KOPT-K1 (cell line): Measurements from ENCODE around the gene PTPRU.
"Not testable (repeated sequence)": the region's sequence is repeated elsewhere in the genome, so short reads cannot be mapped to it uniquely, and the experiment has no call there.

ENCODE experiments used
- H3K27ac ChIP-seq: fragments of 200-600 bp; sonication (generic); 2 replicates; pipeline ENCODE4 v1.5.1; 2016; ENCODE audit warnings: antibody characterized with exemption, mild to moderate bottlenecking, low read depth, low read length; ENCODE audit not compliant: poor library complexity, severe bottlenecking
- H3K36me3 ChIP-seq: fragments of 200-600 bp; sonication (generic); 2 replicates; pipeline ENCODE4 v1.5.1; 2017; ENCODE audit warnings: antibody characterized with exemption, mild to moderate bottlenecking, low read length, moderate library complexity; ENCODE audit not compliant: insufficient read depth
- H3K9me3 ChIP-seq: fragments of 200-600 bp; sonication (generic); 2 replicates; pipeline ENCODE4 v1.5.1; 2017; ENCODE audit warnings: antibody characterized with exemption, low read length, mild to moderate bottlenecking; ENCODE audit not compliant: insufficient read depth, poor library complexity, severe bottlenecking

The PTPRU gene

DNA sequence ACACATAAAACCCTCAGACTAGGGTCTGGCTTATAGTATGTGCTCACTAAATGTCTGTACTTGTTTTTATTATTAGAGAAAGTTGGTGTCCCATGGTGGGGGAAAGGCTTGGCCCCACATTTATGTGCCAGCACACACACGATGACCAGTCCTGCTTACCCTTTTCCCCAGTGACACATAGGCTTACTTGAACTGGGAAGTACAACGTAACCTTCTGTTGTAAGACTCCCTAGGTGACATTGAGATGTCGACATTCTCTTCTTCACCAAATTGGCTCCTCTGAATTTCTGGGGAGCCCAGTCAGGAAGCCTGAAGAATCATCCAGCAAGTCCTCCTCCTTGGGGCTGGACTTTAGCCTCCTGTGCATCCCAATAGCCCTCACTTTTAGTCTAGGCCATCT, 3.9 kb upstream of the PTPRU start:
- Histone ChIP-seq H3K27ac (no peak overlapping the region), H3K9me3 (no peaks in the 10 kb centered on the region), H3K36me3 (no peaks in the 10 kb centered on the region)

DNA sequence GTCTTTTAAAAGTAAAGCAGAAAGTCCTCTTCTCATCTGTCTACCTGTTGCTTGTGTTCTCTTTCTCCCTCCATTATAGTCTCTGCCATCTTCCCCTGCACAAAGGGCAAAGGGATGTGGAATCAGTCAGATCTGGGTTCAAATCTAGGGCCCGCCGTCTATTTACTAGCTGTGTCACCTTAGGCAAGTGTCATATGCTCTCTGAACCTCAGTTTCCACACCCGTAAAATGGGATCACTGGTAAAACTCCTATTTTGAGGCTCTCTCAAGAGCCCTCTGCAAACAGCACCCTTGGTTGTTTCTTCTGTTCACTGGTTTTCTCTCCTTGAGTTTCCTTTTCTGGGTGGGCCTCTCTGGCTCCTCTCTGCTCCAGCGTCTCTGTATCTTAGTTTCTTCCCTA, 2.6 kb upstream of the PTPRU start:
- Histone ChIP-seq H3K27ac (no peak overlapping the region), H3K36me3 (no peaks in the 10 kb centered on the region), H3K9me3 (no peaks in the 10 kb centered on the region)

DNA sequence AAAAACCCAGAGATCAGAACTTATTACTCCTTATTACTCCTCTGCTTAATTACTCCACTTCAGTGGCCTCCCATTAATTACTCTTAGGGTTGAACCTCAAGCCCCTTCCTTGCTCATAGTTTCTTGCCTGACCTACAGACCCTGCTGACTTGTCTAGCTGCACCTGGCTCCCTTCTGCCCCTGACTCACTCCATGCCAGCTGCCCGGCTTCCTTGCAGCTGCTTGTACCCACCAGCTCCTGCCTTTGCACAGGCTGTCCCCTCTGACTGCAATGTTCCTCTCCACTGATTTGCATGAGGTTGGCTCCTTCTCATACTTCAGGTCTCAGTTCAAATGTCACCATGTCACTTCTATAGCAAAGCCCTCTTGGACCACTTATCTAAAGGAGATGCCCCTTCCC, 1.9 kb upstream of the PTPRU start:
- H3K36me3 ChIP-seq = no peaks in the 10 kb centered on the region
- H3K9me3 ChIP-seq = no peaks in the 10 kb centered on the region
- no peak overlapping the region for H3K27ac ChIP-seq

DNA sequence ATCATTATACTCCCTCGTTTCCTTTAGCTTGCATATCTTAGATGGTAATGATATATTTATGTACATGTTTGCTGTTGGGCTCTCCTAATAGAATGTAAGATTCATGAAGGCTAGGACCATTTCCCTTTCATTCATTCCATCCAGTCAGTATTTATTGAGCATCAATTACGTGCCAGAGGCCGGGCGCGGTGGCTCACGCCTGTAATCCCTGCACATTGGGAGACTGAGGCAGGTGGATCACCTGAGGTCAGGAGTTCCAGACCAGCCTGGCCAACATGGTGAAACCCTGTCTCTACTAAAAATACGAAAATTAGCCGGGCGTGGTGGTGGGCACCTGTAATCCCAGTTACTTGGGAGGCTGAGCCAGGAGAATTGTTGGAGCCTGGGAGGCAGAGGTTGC, 1.4 kb upstream of the PTPRU start:
- not testable (repeated sequence) for H3K9me3 ChIP-seq, H3K27ac ChIP-seq, H3K36me3 ChIP-seq

DNA sequence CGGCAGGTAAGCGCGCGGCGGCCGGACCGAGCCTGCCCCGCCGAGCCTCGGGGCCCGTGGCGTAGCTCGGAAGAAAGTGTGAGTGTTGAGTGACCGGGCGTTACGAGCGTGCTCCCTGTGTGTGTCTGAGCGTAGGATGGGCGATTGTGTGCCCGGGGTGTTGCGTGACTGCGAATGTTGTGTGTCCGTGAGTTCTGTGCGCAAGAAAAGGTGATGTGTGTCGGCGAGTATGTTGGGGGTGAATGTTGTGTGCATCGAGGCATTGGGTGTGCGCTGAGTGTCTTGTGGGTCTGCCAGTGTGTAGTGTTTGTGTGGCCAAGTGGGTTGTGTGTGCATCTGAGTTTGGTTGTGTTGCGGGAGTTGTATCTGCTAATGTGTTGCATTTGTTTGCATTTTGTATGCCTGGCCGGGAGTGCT, 398 bp downstream of the PTPRU start:
- peak overlapping the region; percentile 51 for H3K27ac ChIP-seq
- no peaks in the 10 kb centered on the region for H3K9me3 ChIP-seq
- no peaks in the 10 kb centered on the region for H3K36me3 ChIP-seq

DNA sequence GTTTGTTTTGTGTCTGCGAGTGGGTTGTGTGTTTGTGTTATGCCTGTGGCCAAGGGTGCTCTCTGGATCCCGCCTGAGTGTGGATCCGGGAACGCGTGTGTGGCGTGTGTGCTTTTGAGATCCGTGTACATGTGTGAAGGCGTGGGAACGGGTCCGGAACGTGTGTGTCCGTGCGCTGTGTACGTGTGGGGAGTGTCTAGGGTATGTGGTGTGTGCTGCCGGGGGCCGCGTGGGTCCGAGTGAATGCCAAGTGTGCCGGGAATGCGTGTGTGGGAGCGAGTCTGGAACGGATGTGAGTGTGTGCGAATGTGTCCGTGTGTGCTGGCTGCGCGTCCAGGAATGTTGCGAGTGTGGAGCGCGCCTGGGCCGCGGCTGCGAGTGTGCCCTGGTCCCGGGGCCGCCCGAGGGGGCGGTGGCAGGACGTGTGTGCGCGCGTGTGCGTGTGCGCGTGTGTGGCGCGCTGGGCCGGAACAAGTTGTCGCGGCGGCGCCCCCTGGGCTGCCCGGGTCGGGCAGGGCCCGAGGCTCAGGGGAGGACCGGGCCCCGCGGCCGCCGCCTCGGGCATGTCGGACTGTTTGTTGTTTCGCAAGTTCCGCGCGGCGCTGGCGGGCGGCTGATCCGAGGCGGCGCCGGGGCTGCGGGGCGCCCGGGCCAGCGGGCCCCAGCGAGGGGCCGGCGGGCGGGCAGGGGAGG, 953 bp downstream of the PTPRU start:
- peak overlapping the region; percentile 51 for H3K27ac ChIP-seq
- H3K36me3 ChIP-seq = no peaks in the 10 kb centered on the region
- no peaks in the 10 kb centered on the region for H3K9me3 ChIP-seq

DNA sequence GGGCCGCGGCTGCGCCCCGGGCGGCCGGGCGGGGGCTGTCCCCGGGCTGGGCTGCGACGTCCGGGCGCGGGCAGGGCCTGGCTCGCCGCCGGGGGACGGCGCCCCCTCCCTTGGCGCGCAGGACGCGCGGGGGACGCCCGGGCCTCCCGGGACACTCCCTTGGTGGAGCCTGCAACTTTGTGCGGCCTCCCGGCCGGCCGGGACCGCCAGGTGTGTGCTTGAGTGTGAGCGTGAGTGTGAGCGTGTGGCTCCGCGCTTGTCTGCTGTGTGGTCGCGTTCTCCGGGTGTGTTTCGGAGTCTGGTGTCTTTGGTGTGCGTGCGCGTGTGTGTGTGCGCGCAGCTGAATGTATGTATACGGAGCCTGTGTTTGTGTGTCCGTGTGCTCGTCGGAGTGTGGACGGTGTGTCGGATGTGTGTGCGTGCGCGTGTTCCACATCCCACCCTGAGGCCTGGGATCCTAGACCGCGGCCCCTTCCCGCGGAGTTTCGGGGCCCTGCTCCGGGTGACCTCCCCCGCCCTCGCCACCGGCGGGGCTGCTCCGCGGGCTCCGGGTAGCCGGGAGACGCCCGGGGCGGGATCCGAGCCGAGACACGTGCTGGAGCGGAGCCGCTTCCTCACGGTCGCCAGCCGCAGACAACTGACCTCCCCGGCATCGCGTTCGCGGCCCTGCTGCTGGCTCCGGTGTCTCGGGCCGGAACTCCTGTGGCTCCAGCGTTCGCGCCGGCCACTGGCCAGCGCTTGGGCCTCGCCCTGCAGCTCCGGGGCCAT, 1.7 kb downstream of the PTPRU start:
- H3K9me3 ChIP-seq = no peaks in the 10 kb centered on the region
- peak overlapping the region; percentile 86 for H3K27ac ChIP-seq
- H3K36me3 ChIP-seq = no peaks in the 10 kb centered on the region

DNA sequence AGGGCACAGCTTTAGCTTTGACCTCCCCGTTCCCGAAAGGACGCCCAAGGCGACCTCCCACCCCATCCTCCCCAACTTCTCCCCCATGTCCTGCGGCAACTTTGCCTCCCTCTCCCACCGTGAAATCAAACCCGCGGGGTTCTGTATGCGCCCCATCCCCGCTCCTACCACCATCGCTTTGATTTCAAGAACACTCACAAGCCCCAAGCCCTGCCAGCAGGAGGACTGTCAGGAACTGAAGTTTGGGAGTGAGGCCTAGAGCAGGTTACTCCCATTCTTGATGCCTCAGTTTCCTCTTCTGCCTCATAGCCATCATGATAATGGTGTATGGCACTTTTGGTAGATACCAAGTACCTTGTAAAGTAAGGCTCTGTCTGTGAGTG, 2.3 kb downstream of the PTPRU start:
- H3K9me3 ChIP-seq = no peaks in the 10 kb centered on the region
- H3K36me3 ChIP-seq = no peaks in the 10 kb centered on the region
- peak overlapping the region; percentile 86 for H3K27ac ChIP-seq

DNA sequence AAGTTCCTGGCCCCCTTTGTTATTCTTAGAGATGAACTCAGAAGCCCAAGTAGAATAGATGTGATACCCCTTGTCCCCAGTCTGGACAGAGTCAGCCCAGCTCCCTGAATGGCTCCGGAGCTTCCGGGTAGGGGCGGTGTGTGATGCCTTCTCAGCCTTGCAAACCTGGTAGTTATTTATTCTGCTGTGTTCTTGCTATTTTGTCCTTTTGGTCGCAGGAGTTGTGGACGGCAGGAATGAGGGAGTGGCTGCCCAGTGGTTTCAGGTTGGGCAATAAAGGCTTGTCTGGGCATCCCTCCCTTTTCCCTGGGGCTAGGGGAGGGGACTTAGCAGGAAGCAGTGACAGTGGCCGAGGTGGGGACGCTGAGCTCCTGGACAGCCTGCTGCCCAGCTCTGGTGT, 2.8 kb downstream of the PTPRU start:
- Histone ChIP-seq H3K36me3 (no peaks in the 10 kb centered on the region), H3K9me3 (no peaks in the 10 kb centered on the region), H3K27ac (peak overlapping the region; percentile 86)

DNA sequence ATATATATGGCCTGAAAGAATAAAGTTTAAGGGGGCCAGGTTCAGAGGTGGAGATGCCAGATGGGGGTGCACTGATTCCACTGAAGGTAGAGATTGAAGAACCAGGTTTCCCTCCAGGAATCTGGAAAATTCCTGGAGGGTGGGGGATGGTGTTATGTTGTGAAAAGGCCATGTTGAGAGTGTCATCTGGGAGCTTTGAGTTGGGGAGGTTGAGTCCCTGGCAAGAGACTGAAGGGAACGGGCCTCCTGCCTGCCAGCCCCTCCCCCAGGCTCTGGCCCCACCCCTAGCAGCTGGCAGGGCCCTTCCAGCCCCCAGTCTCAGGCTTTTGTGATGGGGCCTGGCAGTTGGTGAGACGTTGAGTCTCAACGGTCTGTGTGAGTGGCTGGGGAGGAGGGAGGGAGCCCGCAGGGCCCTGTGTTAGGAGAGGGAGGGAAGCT, 4.1 kb downstream of the PTPRU start:
- H3K9me3 ChIP-seq = no peaks in the 10 kb centered on the region
- no peaks in the 10 kb centered on the region for H3K36me3 ChIP-seq
- H3K27ac ChIP-seq = peak overlapping the region; percentile 86

DNA sequence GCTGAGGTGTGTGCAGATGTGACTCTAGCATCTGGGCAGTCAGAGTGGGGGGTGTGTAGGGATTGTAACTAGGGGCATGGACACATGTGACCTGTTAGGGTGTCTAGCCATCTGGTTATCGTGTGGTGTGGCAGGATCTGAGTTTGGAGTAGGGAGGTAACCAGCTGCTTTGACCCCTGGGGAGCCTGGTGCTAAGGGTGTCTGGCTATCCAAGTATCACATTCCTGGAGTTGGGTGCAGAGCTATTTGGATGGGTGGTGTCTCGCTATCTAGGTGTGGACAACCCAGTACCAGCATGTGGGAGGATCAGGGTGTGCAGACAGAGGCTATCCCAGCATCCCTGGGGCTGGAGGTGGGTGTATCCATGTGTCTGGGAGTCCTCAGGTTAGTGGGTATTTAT, 4.7 kb downstream of the PTPRU start:
- Histone ChIP-seq H3K9me3 (no peaks in the 10 kb centered on the region), H3K27ac (peak overlapping the region; percentile 86), H3K36me3 (no peaks in the 10 kb centered on the region)

DNA sequence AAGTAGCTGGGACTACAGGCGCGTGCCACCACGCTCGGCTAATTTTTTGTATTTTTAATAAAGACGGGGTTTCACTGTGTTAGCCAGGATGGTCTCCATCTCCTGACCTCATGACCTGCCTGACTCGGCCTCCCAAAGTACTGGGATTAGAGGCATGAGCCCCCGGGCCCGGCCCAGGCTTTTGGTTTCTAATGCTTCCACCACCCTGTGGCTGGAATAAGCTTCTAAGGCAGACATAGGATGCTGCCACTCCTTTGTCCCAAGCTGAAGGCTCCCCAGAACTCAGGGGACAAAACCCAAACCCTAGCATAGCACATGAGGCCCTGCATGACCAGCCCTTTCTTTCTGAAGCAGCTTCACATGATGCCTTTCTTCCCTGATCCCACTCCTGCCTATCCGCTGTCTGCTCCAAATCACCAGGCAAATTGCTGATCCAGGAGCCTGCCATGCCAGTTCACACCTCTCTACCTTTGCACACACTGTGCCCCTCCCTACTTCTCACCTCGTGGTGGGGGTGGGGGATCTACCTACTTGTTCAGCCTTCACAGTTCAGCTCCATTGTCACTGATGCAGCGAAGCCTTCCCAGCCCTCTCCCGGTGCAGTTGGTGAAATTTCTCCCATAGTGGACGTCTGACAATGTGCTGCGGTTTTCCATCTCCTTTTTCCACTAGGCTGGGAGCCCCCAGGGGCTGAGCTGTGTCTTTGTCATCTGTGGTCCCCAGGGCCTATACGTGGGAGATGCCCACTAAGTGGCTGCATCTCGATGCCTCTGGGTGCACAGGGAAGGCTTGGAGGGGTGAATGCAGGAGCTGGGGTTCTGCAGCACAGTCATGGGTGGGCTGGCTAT, 6.9 kb downstream of the PTPRU start:
- Histone ChIP-seq H3K27ac (peak overlapping the region; percentile 38), H3K9me3 (no peaks in the 10 kb centered on the region)

DNA sequence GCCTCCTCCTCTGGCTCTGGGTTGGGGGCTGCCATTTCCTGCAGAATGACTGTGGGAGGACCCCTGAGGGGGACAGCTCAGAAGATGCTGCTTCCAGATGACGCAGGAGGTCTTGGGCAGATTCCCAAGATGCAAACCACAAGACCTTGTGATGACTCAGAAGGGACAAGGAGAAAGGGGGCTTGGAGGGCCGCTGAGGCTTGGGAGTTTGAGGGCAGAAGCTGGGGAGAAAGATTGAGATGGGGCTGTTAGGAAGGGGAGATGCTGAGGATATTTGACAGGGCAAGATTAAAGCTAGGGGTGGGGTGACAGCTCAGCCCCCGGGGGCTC, 7.5 kb downstream of the PTPRU start:
- peak overlapping the region; percentile 38 for H3K27ac ChIP-seq
- no peaks in the 10 kb centered on the region for H3K9me3 ChIP-seq
- H3K36me3 ChIP-seq = no peaks in the 10 kb centered on the region

More for the DNA sequence above, 6.9 kb downstream of the PTPRU start:
- H3K36me3 ChIP-seq = no peaks in the 10 kb centered on the region

DNA sequence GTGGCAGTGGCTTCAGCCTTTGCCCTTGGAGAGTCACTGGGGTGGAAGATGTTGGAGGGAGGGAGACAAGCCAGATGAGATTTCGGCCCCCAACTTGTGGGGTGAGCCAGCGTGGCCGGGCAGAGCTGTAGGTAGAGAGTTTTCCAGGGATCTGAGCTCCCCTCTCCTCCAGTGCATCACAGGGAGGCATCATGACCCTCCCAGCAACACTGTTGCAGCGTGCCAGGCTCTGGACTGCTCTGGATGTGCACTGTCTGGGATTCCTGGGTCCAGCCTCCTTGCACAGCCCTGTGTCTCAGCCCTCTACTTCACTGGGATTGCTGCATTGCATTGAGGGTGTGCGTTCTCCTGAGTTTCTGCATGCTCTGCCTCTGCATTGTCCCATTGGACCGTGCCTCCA, 8.9 kb downstream of the PTPRU start:
- no peaks in the 10 kb centered on the region for H3K9me3 ChIP-seq
- peak overlapping the region; percentile 27 for H3K27ac ChIP-seq
- H3K36me3 ChIP-seq = no peaks in the 10 kb centered on the region

DNA sequence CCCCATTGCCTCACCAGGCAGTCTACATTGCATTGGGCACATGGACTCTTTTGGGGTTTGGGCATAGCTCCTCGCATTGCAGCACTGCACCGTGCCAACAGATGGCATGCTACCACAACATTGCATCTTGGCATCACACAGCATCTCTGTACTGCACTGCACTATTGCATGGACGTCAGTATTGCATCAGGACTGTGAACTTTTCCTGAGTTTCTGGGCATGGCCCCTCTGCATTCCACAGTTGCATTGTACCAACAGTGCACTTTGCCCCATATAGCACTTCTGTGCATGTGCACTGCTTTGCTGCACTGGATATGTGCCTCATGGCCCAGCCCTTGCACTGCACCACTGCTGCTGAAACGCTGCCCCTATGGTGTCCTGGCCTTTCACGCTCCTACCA, 9.6 kb downstream of the PTPRU start:
- Histone ChIP-seq H3K9me3 (no peaks in the 10 kb centered on the region), H3K36me3 (no peaks in the 10 kb centered on the region), H3K27ac (no peak overlapping the region)
